GM20431 (cell line): ENCODE measurements around the gene COL4A1.

Experiments used
- in situ Hi-C: fragments of 300-500 bp; cut with MseI, MboI; formaldehyde crosslinking; loops from one replicate; pipeline ENCODE4 v1.15.0; 2020; ENCODE audit warnings: low sequenced_read_pairs; ENCODE audit not compliant: unreplicated experiment

Gene COL4A1

GRCh38 chr13:110183910-110184309, 123.0 kb downstream of the COL4A1 start:
- in situ Hi-C loops, result no loop called here

- in situ Hi-C loops, result no loop called here
These were observed 124.5 kb downstream of the COL4A1 start for GRCh38 chr13:110182461-110182860.

GRCh38 chr13:110182003-110182402, 125.0 kb downstream of the COL4A1 start:
- in situ Hi-C loops, result no loop called here

DNA sequence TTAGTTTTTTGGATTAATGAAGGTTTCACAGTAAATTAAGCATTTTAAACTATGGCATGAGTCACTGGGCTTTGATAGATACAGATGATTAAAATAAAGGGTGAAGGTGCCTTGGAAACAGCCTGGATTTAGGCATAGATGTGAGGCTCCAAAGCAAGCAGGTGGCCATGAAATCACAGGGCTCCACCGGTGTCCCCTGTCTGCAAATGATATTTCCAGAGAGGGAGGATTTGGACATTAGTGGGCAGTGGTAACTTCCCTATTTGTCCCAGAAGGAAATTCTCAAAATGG, 127.2 kb downstream of the COL4A1 start:
- in situ Hi-C loops, result no loop called here

GRCh38 chr13:110179116-110179856, 127.7 kb downstream of the COL4A1 start:
- in situ Hi-C loops, result no loop called here

DNA sequence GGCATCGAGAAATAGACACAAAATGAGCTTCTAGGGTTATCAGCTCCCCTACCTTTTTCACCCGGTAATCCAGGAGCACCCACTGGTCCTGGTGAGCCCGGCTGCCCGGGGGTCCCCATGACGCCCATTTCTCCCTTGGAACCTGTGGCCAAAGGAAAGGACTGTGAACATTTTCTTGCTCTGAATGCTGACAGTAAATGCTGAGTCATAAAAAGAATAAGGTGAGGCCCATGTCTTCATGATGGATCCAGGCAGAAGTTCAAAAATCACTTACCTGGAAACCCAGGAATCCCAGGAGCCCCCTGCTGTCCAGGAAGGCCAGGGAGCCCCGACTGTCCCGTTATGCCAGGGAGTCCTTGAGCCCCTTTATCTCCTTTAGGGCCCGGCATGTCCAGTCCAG, 129.2 kb downstream of the COL4A1 start:
- in situ Hi-C loops, result no loop called here

DNA sequence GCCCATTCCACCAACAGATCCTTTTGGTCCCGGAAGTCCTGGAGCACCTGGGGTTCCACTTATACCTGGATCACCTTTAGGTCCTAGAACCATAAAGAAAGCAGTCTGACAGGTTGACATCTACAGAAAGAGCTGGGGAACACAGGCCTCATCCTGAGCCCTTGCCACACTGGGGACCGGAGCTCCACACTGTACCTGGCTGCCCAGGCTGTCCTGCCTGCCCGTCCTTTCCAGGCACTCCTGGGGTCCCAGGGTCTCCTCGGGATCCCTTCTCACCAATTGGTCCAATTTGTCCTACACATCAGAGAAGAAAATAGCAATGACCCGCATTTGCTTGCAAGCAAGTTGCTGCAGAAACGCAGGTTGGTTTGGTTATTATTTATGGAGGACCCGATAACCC, 130.5 kb downstream of the COL4A1 start:
- in situ Hi-C loops, result no loop called here

DNA sequence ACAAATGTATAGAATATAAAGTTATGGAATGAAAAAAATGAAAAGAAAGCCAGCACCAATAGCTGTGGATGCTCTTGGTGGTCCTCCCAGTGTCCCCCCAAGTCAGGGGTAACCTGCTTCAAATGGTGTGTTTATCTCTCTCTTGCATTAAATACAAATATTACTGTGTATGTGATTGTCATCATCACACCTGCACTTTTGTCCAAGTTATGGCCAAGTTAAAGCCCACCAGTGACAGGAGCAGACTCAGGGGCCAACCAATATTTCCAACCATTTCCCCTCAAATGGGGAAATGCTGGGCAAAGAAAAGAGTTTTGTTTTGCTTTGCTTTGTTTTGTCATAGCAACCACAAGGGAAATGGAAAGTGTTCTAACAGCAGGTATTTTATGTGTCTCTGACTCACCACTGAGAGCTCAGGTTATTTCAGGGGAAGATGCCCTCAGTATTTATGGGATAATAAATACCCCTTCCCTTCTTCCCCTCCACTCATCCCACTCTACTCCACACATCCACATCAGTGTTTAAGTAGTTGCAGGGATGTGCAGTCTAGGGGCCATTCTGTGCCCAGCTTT, 133.6 kb downstream of the COL4A1 start:
- in situ Hi-C loops, result no loop called here

DNA sequence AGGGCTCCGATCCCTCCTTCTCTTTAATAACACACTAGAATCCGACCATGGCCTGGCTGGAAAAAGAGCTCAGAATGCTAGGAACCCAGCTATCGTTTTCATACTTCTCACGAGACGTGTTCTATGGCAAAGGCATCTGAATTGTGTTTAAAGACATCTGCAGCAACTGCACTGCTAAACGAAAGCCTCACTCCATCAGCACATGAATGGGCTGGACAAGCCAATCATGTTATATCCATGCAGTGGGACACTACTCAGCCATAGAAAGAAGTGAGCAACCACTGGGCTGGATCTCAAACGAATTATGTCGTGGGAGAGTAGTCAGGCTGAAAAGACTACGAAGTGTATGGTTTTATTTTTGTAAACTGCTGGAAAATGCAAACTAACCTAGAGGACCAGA, 136.1 kb downstream of the COL4A1 start:
- in situ Hi-C loops, result no loop called here

GRCh38 chr13:110170020-110170790, 136.8 kb downstream of the COL4A1 start:
- in situ Hi-C loops, result no loop called here

GRCh38 chr13:110168999-110169933, 137.7 kb downstream of the COL4A1 start:
- in situ Hi-C loops, result no loop called here

GRCh38 chr13:110166598-110166997, 140.4 kb downstream of the COL4A1 start:
- in situ Hi-C loops, result no loop called here

DNA sequence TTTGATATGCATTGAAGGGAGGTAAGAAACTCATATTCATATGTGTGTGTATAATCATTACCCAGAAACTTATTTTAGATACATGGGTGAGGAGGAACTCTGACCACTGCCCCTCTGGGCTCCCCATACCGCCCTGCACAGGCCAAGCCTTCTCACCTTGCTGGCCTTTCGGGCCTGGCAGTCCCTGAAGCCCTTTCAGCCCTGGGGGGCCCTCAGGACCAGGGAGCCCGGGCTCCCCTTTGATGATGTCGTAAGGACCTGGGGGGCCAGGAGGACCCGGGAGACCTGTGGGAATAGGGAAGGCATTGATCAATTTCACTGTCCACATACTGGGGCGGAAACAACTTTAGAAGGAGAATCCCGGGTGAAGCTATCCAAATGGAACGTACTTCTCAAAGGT, 142.3 kb downstream of the COL4A1 start:
- in situ Hi-C loops, result no loop called here

GRCh38 chr13:110162866-110163658, 143.9 kb downstream of the COL4A1 start:
- in situ Hi-C loops, result no loop called here

DNA sequence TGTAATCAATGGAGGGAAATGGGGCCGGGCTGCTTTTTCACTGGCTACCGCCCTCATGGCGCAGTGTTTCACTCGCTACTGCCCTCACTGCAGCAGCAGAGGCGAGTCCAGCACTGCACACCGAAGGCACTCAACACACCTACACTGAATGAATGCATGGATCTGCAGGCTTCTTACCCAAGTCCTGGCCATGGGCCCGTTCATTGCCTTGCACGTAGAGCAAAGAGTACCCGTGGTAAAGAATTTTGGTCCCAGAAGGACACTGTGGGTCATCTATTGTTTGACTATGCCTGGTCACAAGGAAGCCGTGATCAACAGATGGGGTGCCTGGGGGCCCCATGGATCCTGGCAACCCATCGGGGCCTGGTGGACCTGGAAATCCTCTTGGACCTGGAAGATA, 144.9 kb downstream of the COL4A1 start:
- in situ Hi-C loops, result no loop called here

- in situ Hi-C loops, result no loop called here
These were observed 145.7 kb downstream of the COL4A1 start for GRCh38 chr13:110161112-110161882.

DNA sequence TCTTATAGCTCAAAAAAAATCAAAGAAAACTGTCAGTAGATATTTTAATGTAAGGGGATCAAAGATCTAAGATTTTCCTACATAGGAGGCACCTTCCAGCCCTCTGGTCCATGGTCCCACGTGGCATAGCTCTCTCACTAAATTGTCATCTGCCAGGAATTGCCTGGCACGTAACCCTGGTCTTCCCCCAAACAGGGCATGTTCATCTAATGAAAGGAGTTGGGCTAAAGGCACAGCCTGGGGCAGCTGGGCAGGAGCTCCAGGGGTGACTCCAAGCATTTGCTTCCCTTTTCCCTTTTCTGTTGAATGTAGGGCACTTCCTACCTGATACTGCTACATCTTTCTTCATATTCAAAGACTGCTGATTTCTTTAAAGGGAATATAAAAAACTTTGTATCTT, 148.7 kb downstream of the COL4A1 start:
- in situ Hi-C loops, result no loop called here

GRCh38 chr13:110157718-110158117, 149.2 kb downstream of the COL4A1 start:
- in situ Hi-C loops, result no loop called here
